CD4-positive, alpha-beta T cell treated with Interleukin-6 at 100 ng/mL for 8 hours (primary cell): ENCODE measurements around the gene KRT5.

Source experiments
- DNase-seq: peaks from one replicate; pipeline ENCODE4 v3.0.0-alpha.2; 2020; ENCODE audit warnings: mixed read lengths, low spot score

Gene KRT5

GRCh38 chr12:52537101-52537500, 16.9 kb upstream of the KRT5 start:
- DNase-seq = no peak

- DNase-seq = no peak
Measured at GRCh38 chr12:52535574-52535973, 15.4 kb upstream of the KRT5 start.

- no peak for DNase-seq
Measured at GRCh38 chr12:52534482-52534881, 14.3 kb upstream of the KRT5 start.

GRCh38 chr12:52533686-52534470, 13.7 kb upstream of the KRT5 start:
- DNase-seq = no peak

GRCh38 chr12:52532636-52533035, 12.4 kb upstream of the KRT5 start:
- no peak for DNase-seq

GRCh38 chr12:52531566-52532300, 11.5 kb upstream of the KRT5 start:
- DNase-seq = no peak

GRCh38 chr12:52530905-52531304, 10.7 kb upstream of the KRT5 start:
- no peak for DNase-seq

GRCh38 chr12:52530366-52530765, 10.2 kb upstream of the KRT5 start:
- no peak for DNase-seq

- no peak for DNase-seq
Measured at GRCh38 chr12:52529846-52530245, 9.7 kb upstream of the KRT5 start.

GRCh38 chr12:52529417-52529816, 9.2 kb upstream of the KRT5 start:
- DNase-seq = no peak

- DNase-seq = no peak
Measured at GRCh38 chr12:52528641-52529143, 8.5 kb upstream of the KRT5 start.

GRCh38 chr12:52527121-52527800, 7.1 kb upstream of the KRT5 start:
- DNase-seq = no peak

- no peak for DNase-seq
Measured at GRCh38 chr12:52526511-52526951, 6.3 kb upstream of the KRT5 start.

GRCh38 chr12:52525661-52526499, 5.7 kb upstream of the KRT5 start:
- no peak for DNase-seq

- no peak for DNase-seq
Measured at GRCh38 chr12:52524898-52525591, 4.9 kb upstream of the KRT5 start.

- no peak for DNase-seq
Measured at GRCh38 chr12:52524241-52524897, 4.2 kb upstream of the KRT5 start.

GRCh38 chr12:52523824-52524223, 3.6 kb upstream of the KRT5 start:
- no peak for DNase-seq

GRCh38 chr12:52522346-52523011, 2.3 kb upstream of the KRT5 start:
- DNase-seq = no peak

GRCh38 chr12:52521568-52522266, 1.5 kb upstream of the KRT5 start:
- DNase-seq = no peak
